Measurements from ENCODE around the gene ERLEC1.

DNA sequence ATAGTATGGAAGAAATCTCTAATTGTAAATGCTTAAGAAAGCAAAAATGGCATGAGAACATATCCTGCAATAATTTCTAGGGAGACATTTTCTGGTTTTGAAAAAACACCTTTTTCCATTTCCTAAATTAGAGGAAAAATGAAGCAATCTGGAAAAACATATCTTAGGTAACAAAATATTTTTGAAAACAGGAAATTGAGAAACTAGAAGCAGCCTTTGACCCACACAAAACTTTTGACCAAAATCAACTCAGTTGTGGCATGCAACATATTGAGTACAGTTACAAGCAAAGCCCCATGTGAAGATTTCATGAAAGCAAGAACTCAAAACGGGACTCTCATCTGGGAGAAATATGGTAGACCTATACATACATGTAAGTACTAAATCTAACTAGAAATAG lies 47.8 kb upstream of the ERLEC1 start:
- no peak for TF ChIP-seq EP300 (IDR thresholded peaks at IDR 0.05)
- TF ChIP-seq, protein P1, sequence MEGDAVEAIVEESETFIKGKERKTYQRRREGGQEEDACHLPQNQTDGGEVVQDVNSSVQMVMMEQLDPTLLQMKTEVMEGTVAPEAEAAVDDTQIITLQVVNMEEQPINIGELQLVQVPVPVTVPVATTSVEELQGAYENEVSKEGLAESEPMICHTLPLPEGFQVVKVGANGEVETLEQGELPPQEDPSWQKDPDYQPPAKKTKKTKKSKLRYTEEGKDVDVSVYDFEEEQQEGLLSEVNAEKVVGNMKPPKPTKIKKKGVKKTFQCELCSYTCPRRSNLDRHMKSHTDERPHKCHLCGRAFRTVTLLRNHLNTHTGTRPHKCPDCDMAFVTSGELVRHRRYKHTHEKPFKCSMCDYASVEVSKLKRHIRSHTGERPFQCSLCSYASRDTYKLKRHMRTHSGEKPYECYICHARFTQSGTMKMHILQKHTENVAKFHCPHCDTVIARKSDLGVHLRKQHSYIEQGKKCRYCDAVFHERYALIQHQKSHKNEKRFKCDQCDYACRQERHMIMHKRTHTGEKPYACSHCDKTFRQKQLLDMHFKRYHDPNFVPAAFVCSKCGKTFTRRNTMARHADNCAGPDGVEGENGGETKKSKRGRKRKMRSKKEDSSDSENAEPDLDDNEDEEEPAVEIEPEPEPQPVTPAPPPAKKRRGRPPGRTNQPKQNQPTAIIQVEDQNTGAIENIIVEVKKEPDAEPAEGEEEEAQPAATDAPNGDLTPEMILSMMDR (IDR thresholded peaks at IDR 0.05) = no peak
- TF ChIP-seq, protein P2, sequence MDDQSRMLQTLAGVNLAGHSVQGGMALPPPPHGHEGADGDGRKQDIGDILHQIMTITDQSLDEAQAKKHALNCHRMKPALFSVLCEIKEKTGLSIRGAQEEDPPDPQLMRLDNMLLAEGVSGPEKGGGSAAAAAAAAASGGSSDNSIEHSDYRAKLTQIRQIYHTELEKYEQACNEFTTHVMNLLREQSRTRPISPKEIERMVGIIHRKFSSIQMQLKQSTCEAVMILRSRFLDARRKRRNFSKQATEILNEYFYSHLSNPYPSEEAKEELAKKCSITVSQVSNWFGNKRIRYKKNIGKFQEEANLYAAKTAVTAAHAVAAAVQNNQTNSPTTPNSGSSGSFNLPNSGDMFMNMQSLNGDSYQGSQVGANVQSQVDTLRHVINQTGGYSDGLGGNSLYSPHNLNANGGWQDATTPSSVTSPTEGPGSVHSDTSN (IDR thresholded peaks at IDR 0.05) = no peak
- TF ChIP-seq, protein P3, sequence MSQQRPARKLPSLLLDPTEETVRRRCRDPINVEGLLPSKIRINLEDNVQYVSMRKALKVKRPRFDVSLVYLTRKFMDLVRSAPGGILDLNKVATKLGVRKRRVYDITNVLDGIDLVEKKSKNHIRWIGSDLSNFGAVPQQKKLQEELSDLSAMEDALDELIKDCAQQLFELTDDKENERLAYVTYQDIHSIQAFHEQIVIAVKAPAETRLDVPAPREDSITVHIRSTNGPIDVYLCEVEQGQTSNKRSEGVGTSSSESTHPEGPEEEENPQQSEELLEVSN (IDR thresholded peaks at IDR 0.05; ENCODE audit: borderline replicate concordance, low read depth) = no peak
- no peak for TF ChIP-seq JUNB (IDR thresholded peaks at IDR 0.05)
